ENCODE results near the gene NOVA1.

- TF ChIP-seq PKNOX1 (IDR thresholded peaks at IDR 0.05) (no peak), HDGF (IDR thresholded peaks at IDR 0.05; ENCODE audit: borderline replicate concordance) (no peak), FOXK2 (IDR thresholded peaks at IDR 0.05) (no peak), FOXA1 (IDR thresholded peaks at IDR 0.05) (no peak), ELF4 (IDR thresholded peaks at IDR 0.05) (no peak), BHLHE40 (IDR thresholded peaks at IDR 0.05; ENCODE audit: borderline replicate concordance) (no peak), FOXM1 (IDR thresholded peaks at IDR 0.05; ENCODE audit: borderline replicate concordance) (no peak), SP1 (IDR thresholded peaks at IDR 0.05) (no peak), SUZ12 (IDR thresholded peaks at IDR 0.05) (no peak), TARDBP (IDR thresholded peaks at IDR 0.05) (no peak), ARNT (IDR thresholded peaks at IDR 0.05) (no peak), CTBP1 (IDR thresholded peaks at IDR 0.05; ENCODE audit: borderline replicate concordance) (no peak), L3MBTL2 (conservative IDR thresholded peaks at IDR 0.05) (no peak), NFRKB (IDR thresholded peaks at IDR 0.05) (no peak)
Observed at GRCh38 chr14:26402126-26402525, 195.7 kb downstream of the NOVA1 start.
